Peyer's patch (tissue), 4 donors: ENCODE results near the gene CNKSR3.

ENCODE experiments used
- CTCF ChIP-seq, 6 experiments: fragments of 450-650 bp in 4 of 6; fragments of 200-600 bp in 2 of 6; sonication (generic) in 1 of 6; IDR thresholded peaks; one replicate each; pipeline ENCODE4 v1.5.1; 2017 to 2019; ENCODE audit warnings: antibody characterized with exemption in 6 of 6, mild to moderate bottlenecking in 3 of 6, moderate library complexity in 1 of 6
- POLR2A ChIP-seq, 2 donors: fragments of 450-650 bp; IDR thresholded peaks; one replicate each; pipeline ENCODE4 v1.5.1; 2017; ENCODE audit warnings: antibody characterized with exemption in 2 of 2, mild to moderate bottlenecking in 2 of 2, moderate library complexity in 2 of 2

- TF ChIP-seq CTCF (IDR thresholded peaks at IDR 0.05), result no peak
- TF ChIP-seq POLR2A (IDR thresholded peaks at IDR 0.05), result no peak
Measured at GRCh38 chr6:154504865-154505449, 5.5 kb downstream of the CNKSR3 start.
